GM18517 (cell line): ENCODE data around the gene PRR20G.
"Not testable (repeated sequence)": the region's sequence is repeated elsewhere in the genome, so short reads cannot be mapped to it uniquely, and the experiment has no call there.

ENCODE experiments used
- ATAC-seq: cut with Tn5 transposase; IDR thresholded peaks from one replicate; pipeline ENCODE4 v1.9.1; 2021; ENCODE audit warnings: mild to moderate bottlenecking, moderate library complexity; ENCODE audit not compliant: unreplicated experiment

Gene PRR20G

DNA sequence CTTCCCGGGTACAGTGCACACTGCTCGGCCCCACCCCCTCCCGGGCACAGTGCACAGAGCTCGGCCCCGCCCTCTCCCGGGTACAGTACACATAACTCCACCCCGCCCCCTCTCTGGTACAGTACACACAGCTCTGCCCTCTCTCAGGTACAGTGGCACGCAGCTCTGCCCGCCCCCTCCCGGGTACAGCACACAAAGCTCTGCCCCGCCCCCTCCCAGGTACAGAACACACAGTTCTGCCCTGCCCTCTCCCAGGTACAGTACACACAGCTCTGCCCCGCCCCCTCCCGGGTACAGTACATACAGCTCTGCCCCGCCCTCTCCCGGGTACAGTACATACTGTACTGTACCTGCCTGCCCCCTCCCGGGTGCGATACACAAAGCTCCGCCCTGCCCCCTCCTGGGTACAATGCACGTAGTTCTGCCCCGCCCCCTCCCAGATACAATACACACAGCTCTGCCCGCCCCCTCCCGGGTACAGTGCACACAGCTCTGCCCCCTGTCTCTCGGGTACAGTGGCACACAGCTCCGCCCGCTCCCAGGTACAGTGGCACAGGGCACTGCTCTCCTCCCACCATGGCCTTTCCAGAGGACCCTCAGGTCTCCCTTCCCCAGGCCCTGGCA, 16.4 kb upstream of the PRR20G start:
- no peak for ATAC-seq

DNA sequence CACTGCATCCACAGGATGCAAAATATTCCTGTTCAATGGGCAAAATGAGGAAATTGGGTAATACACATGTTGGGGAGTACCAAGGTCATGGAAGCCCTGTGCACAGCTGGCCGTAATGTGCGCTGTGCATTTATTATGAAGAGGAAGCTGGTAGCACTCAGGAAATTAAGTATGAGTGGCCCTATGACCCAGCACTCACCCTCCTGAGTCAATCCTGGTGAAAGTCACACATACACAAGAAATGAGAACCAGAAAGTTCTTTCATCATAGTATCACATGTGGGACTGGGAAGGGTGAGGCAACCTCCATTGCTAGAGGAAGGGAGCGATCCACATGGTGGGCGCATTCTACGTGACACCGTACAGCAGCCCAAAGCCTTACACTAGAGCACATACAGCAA, 11.4 kb upstream of the PRR20G start:
- ATAC-seq, result no peak

DNA sequence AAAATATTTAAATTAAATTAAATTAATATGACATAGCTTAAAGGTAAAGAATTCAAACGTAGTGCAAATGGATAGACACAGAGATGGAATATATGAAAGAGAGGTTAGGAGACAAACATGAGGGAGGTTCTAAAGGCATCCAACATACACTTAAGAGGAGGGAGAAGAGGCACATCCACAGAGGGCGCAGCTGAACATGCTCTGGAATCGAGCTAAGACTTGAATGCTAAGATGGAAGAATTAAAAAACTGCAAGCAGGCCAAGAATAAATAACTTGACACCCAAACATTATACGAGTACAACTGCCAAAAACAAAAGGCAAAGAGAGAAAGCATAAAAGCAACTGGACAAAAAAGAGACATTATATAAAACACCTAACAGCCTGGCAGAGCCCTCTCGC, 9.1 kb upstream of the PRR20G start:
- ATAC-seq, result no peak

DNA sequence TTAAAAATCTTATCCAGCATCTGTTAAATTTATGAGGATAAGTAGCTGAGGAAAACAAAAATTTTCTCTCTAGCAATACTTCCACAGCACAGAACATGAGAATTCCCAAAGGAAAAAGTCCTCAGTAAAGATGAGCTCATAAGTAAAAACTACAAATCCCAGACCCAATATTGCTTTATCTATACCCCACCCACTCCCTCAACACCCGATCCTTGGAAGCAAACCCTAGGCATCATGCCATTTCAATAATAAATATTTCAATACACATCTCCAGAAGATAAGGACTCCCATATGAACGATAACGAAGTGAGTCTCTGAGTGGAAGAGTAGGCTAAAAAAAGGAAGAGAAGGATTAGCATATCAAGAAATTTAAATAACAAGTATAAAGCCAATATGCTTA, 8.3 kb upstream of the PRR20G start:
- ATAC-seq, result no peak

DNA sequence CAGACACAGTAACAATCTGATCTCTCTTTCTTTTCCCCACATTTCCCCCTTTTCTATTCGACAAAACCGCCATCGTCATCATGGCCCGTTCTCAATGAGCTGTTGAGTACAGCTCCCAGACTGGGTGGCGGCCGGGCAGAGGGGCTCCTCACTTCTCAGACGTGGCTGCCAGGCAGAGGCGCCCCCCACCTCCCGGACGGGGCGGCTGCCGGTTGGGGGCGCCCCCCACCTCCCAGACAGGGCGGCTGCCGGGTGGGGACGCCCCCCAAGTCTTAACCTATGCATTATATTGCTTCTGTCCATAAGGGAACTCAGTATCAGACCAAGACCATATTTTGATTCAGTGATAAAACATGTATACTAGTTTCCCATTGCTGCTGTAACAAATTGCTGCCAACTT, 5.8 kb upstream of the PRR20G start:
- ATAC-seq, result not testable (repeated sequence)

DNA sequence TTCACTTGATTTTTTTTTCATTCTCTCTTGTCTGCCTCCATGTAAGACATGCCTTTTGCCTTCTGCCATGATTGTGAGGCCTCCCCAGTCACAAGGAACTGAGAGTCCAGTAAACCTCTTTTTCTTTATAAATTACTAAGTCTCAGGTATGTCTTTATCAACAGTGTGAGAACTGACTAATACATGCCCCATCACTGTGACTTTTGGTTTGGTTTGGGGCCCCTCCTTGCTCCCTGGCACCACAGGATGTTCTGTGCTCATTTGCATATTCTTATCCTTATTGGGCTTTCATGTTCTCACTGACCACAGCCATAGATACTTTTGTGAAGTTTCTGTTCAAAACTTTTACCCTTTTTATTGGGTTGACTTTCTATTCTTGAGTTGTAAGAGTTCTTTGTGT, 3.8 kb upstream of the PRR20G start:
- no peak for ATAC-seq

DNA sequence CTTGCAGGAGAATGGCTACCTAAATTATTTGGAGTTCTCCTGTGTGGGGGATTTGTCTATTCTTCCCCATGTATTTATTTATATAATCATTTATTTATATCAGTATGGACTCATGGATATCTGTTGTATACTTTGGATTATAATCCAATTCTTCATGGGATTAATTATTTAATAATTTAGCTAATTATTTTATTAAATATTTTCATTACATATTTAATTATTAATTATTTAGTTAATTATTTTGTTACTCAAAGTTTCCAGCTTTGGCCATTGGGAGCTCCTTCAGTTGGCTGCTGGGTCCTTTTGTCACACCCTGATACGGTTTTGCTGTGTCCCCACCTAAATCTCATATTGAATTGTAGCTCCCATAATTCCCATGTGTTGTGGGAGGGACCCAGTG, 3.3 kb upstream of the PRR20G start:
- ATAC-seq, result no peak

DNA sequence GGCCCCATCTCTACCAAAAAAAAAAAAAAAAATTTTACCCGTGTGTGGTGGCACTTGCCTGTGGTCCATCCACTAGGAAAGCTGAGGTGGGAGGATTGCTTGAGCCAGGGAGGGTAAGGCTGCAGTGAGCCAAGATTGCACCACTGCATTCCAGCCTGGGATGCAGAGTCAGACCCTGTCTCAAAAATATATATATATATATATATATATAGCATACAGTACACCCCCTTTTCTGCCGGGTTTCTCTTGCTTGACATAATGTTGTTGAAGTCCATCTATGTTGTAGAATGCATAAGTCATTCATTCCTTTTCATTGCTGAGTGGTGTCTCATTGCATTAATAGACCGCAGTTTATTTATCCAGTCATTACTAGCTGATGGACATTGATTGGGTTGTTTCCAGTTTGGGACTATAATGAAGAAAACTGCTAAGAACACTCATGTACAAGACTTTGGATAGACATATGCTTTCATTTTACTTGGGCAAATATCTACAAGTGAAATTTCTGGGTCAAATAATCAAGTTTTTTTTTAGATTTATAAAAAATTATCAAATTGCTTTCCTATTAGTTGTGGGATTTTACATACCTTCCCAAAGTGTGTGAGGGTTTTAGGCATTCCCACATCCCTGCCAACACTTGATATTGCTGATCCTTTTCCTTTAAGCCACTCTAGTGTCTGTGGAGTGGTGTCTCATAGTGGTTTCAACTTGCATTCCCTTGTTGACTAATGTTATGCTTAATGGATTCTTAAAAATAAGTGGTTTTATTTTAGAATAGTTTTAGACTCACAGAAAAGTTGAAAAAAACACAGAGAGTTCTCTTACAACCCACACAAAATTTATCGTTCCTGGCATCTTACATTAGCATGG, 2.1 kb upstream of the PRR20G start:
- ATAC-seq, result no peak

DNA sequence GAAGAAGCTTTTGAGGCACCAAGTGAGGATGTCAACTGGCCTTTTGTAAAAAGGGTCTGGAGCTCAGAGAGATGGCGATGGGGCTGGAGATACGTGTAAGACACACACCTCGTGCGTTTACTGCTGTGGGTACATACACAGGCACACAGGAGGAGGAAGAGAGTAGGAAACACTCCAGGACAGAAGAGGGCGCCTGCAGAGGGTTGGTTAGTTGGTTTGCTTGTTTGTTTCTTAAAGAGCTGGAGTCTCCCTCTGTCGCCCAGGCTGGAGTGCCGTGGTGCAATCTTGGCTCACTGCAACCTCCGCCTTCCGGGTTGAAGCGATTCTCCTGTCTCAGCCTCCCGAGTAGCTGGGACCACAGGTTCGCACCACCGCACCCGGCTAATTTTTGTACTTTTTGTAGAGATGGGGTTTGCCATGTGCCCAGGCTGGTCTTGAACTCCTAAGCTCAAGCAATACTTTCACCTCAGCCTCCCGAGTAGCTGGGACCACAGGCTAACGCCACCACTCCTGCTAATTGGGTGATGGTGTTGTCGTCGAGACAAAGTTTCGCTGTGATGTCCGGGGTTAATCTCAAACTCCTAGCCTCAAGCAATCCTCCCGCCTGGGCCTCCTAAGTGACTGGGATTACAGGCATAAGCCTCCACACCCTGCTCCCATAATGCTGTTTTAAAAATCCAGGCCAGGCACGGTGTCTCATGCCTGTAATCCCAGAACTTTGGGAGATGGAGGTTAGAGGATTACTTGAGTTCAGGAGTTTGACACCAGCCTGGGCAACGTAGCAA, 1.3 kb upstream of the PRR20G start:
- ATAC-seq, result no peak

DNA sequence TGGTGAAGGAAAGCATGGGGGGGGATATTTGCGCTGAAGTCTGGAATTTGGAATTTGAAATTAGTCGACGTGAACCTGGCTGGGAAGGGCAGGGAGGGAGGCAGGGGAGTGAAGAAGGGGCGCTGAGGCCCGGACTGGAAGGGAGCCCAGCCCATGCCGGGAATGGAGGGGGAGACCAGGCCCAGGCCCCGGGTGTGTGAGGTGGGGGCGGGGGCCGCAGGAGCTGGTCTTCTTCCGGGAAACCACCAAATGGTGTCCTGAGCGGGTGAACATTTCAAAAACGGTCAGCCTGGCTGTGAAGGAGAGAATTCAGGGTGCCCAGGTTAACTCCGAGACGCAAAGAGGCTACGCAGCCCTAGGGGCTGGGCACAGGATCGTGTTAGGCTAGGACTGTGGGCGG, 497 bp upstream of the PRR20G start:
- ATAC-seq, result no peak

DNA sequence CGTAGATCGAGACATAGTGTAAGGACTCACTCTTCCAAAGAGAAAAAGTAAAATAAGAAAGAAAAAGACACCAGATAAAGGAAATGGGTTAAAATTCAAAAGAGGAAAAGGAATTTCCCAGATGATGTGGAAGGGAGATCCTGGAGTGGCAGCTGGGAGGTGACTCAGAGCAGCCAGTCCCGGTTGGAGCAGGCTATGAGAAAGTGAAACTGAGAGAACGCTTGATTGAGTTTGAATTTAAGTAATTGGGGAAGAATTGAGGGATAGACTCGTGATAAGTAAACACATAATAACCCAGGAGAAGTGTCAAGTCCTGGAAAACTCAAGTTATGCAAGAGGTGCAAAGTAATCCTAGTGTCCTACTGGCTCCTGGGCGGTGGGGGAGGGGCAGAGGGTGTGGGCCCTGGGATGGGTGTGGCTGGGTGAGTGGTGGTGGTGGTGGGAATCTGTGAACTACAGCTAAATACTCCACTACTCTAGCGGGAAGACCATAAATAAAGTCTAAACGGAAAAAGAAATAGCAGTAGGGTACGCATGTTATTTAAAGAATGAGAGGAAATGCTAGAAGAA, 1.2 kb downstream of the PRR20G start:
- ATAC-seq, result no peak

DNA sequence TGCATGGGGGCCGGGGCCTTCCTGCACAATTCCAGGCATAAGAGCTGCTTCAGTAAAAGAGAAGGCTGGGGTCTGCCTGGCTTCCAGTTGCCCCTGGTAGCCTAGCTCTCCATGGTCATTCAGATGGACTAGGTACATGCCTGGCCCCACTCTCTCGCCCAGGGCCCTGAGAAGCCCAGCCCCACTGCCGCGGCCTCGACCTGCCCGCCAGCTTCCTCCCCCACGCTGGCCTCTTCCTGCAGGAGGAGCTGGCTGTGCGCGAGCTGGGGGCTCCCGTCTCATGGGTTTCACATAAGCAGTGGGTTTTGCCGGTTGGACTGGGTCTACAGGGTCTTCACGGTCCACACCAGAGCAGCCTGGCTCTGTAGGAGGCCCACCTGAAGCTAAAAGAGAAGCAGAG, 3.6 kb downstream of the PRR20G start:
- no peak for ATAC-seq

DNA sequence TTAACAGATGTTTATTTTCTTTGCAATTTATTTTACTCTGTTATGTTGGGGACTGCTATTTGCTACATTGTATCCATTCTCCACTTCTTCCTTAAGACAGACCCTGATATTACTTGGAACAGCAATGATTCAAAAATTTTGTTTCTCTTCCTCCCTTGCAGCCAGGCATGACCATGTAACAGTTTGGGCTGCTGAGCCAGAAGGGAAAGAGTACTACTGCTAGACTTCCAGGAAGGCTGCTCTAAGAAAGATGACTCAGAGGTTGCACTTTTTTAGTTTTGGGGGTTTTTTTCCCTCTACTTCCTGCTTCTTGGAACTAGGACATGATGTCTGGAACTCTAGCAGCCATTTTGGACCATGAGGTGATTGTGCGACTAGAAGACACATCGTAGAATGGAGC, 10.3 kb downstream of the PRR20G start:
- no peak for ATAC-seq

DNA sequence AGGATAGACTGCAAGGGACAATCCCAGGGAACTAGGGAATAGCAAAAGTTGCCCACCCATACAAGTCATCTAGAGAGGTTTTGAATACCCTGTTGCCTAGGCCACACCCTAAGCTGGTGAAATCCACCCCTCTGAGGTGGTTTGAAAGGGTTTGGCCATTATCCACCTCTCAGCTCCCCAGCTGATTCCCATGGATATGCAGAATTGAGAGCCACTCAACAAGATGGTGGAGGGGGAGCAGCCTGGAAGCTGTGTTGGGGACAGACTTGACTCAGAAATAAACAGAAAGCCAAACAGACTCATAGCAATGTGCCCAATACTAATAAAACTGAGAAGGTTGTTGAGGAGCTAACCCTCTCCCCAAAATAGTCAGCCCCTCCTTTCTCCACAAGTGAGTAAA, 10.9 kb downstream of the PRR20G start:
- ATAC-seq, result no peak

DNA sequence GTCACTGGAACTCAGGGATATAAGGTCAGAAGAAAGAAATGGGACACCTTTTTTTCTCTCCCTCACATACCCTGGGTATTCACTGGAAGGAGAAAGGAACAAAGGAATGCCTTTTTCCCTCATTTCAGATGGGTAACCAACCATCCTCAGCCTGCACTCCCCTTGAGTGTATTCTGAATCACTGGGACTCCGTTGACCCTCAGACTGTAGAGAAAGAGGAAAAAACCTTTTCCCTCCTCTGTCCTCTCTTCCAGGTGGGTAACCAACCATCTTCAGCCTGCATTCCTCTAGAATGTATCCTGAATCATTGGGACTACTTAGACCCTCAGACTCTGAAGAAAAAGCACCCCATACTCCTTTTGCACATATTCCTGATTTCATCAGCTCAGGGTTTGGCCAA, 11.4 kb downstream of the PRR20G start:
- ATAC-seq, result no peak

DNA sequence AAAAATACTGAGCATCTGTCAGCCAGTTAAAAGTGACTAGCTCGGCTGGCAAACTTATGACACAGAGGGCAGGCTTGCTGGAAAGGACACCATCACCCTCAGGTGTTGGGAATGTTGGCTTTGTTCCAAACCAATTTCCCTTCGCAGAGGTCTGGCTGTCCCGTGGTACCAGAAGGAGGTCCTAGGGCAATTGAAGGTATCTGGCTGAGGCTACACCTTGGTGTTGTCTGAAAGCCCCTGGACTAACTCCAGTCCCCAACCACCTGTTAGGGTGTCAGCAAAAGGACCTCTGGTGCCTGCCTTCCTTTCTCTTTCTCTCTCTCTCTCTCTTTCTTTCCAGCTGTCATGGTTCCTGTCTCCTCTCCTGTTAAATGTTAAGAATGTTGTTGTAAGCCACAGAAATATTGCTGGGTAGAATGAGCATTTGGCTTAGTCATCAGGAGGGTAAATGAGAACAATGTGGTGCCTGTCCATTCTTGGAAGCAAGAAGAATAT, 12.5 kb downstream of the PRR20G start:
- ATAC-seq, result no peak

DNA sequence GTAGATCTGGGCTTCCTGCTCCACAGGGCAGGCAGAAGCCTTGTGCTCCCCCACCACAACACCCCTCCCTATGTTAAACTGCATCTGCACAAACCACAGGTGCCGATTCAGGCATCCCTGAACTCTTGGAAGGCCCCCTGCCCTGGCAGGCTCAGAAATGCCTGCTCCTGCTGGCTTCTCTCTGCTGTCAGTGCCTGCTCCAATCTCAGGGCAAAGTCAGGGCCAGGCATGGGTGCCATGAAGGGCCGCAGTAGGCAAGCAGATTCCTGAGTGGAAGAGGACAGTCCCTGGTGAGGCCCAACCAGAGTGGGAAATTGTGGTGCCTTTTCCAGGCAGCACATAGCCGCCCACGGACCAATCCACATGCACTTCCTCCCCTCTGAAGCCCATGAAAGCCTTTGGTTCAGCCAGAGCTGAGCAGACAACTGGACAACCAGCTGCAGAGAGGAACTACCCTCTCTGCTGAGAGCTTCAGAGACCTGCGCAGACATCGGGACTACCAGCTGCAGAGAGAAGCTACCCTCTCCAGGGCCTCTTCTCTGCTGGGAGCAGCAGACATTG, 13.6 kb downstream of the PRR20G start:
- no peak for ATAC-seq

DNA sequence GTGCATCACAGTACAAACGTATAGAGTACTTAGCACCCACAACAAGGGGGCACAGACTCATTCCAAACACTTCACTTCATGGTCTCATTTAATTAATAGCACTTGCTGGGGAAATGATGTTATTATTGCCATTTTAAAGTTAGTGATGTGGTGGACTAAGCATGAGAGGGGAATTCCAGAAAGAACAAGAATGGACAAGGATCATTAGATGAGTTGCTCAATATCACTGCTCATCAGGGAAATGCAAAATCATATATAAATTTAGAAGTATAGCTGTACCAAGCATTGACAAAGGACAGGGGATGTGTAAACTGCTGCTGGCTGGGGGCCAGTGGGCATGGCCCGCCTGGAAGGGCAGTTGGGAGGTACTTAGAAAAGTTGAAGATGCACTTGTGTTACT, 14.6 kb downstream of the PRR20G start:
- no peak for ATAC-seq

DNA sequence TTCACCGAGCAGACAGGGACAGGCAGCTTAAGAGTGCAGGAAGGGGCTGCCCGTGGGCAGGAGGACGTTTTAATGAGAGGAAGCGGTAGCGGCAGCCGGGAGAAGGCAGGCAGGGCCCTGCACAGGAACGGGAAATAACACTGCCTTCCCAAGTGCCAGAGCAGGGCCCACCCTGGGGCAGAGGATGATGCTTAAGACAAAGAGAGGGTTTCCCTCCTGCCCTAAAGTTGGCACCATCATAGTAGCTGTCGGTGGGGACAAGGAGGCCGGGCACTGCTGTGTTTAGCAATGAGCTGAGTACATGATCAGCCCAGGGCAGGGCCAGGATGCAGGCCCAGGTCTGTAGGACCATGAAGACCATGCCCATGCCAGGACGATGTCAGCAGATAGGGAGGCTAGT, 21.7 kb downstream of the PRR20G start:
- no peak for ATAC-seq

DNA sequence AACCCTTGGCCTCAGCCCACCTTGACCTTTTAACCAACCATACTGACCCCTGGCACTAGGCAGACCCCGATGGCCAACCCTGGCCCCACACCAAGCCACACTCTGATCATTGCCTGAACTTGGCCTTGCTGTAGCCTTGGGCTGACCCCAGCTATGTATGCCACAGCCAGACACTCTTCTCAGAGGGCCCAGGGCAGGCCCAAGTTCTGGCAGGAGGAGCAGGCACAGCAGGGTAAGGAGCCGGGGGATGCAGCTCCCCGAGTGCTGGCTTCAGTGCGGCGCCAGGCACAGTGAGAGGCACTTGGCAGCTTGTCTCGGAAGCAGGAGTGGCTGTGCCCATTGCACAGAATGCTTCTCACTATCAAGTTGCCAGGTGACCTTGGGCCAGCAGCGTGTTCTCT, 22.3 kb downstream of the PRR20G start:
- ATAC-seq, result no peak
